RWPE1 (cell line): ENCODE measurements around the gene AURKAIP1.
"Not testable (repeated sequence)": the region's sequence is repeated elsewhere in the genome, so short reads cannot be mapped to it uniquely, and the experiment has no call there.

Experiments
- CTCF ChIA-PET: fragments of 350-600 bp; sonication (Branson Sonifier 250); formaldehyde crosslinking; extraction: SDS; loops from one replicate; lab custom pipeline; 2021; lab: Yijun Ruan, JAX
- POLR2A ChIA-PET: fragments of 400-600 bp; formaldehyde crosslinking; extraction: SDS; loops from one replicate; lab custom pipeline; 2020; ENCODE audit warnings: antibody characterized with exemption; ENCODE audit not compliant: low non-redundant PET; lab: Yijun Ruan, JAX
- DNase-seq: peaks from one replicate; pipeline ENCODE4 v3.0.0; 2012; ENCODE audit warnings: low spot score
- H3K27ac ChIP-seq: fragments of 450-650 bp; 2 replicates; pipeline ENCODE4 v1.5.1; 2017
- CTCF ChIP-seq: fragments of 450-650 bp; conservative IDR thresholded peaks from 2 replicates; pipeline ENCODE4 v1.5.1; 2017; ENCODE audit warnings: low read depth, mild to moderate bottlenecking

Gene AURKAIP1

GRCh38 chr1:1371364-1371745, 3.7 kb downstream of the AURKAIP1 start:
- H3K27ac ChIP-seq, result peak overlapping the region; percentile 90
- ChIA-PET POLR2A (no interaction called here), CTCF (interaction anchor here (0.5 to 1.0 kb wide), 5 partner anchors 9 to 171 kb away, joined by 3 to 4 read pairs (median 3); no protein-coding TSS in a partner anchor)
- TF ChIP-seq CTCF, result no peak
- no peak for DNase-seq

- TF ChIP-seq CTCF, result no peak
- CTCF ChIA-PET, result no interaction called here
- POLR2A ChIA-PET, result no interaction called here
Measured at GRCh38 chr1:1370771-1371300, 4.2 kb downstream of the AURKAIP1 start.

GRCh38 chr1:1370094-1370493, 4.9 kb downstream of the AURKAIP1 start:
- ChIA-PET CTCF (interaction anchor here (1.1 kb wide), 1 partner anchor 136 kb away, joined by 3 read pairs; no protein-coding TSS in a partner anchor), POLR2A (interaction anchor here (0.7 kb wide), 1 partner anchor 19 kb away, joined by 7 read pairs; no protein-coding TSS in a partner anchor)

More at GRCh38 chr1:1370771-1371300, 4.2 kb downstream of the AURKAIP1 start:
- H3K27ac ChIP-seq, result peak overlapping the region; percentile 90
- no peak for DNase-seq

GRCh38 chr1:1367315-1367714, 7.7 kb downstream of the AURKAIP1 start:
- POLR2A ChIA-PET, result no interaction called here
- DNase-seq, result no peak
- TF ChIP-seq CTCF, result no peak
- no peak overlapping the region for H3K27ac ChIP-seq
- CTCF ChIA-PET, result no interaction called here

More at GRCh38 chr1:1370094-1370493, 4.9 kb downstream of the AURKAIP1 start:
- not testable (repeated sequence) for DNase-seq
- peak overlapping the region; percentile 13; the same call in 1 of the 2 replicates for H3K27ac ChIP-seq

- TF ChIP-seq CTCF, result no peak
- no peak overlapping the region for H3K27ac ChIP-seq
- no peak for DNase-seq
- CTCF ChIA-PET, result no interaction called here
- POLR2A ChIA-PET, result no interaction called here
Measured at GRCh38 chr1:1366699-1367066, 8.3 kb downstream of the AURKAIP1 start.

- DNase-seq, result no peak
- H3K27ac ChIP-seq, result no peak overlapping the region
- ChIA-PET CTCF (no interaction called here), POLR2A (no interaction called here)
- TF ChIP-seq CTCF, result no peak
Measured at GRCh38 chr1:1365875-1366698, 8.9 kb downstream of the AURKAIP1 start.

- no peak overlapping the region for H3K27ac ChIP-seq
- TF ChIP-seq CTCF, result no peak
- no peak for DNase-seq
- ChIA-PET CTCF (no interaction called here), POLR2A (no interaction called here)
Measured at GRCh38 chr1:1364266-1364665, 10.7 kb downstream of the AURKAIP1 start.
